ENCODE results near the gene ST8SIA5.

DNA sequence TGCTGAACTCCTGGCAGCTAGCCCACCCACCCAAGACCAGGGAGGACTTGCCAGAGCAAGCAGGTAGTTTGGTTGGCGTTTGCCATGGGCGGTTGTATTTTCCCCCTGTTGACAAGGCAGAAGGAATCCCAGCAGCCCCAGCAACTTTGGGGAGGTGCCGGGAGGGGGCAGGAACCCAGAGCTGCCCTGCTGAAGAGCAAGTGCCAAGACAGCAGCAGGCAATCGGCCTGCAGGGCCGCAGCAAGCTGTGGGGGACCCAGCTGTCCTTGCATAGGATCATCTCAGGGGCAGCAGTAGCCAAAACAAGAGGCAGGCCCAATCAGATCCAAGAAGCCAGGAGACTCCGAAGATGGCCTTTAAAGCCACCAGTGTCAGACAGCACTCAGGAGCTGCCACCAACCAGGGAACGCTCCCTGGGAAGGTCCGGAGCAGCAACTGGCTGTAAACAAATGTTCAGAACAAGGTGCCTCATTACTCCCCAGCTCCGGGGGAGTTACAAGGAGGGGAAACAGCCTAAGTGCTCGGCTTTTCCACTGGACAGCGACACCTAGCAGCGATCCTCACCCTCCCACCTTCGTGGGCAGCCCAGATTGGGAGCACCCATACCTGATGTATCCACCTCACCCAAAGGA is 2.1 kb downstream of the ST8SIA5 start:
- TF ChIP-seq, protein P1, sequence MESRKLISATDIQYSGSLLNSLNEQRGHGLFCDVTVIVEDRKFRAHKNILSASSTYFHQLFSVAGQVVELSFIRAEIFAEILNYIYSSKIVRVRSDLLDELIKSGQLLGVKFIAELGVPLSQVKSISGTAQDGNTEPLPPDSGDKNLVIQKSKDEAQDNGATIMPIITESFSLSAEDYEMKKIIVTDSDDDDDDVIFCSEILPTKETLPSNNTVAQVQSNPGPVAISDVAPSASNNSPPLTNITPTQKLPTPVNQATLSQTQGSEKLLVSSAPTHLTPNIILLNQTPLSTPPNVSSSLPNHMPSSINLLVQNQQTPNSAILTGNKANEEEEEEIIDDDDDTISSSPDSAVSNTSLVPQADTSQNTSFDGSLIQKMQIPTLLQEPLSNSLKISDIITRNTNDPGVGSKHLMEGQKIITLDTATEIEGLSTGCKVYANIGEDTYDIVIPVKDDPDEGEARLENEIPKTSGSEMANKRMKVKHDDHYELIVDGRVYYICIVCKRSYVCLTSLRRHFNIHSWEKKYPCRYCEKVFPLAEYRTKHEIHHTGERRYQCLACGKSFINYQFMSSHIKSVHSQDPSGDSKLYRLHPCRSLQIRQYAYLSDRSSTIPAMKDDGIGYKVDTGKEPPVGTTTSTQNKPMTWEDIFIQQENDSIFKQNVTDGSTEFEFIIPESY (IDR thresholded peaks at IDR 0.05; ENCODE audit: borderline replicate concordance, low read depth): no peak
- TF ChIP-seq EP300 (IDR thresholded peaks at IDR 0.05; ENCODE audit: borderline replicate concordance in 1 of 2, low read depth in 1 of 2, low read length in 1 of 2) (no peak), CTCF (IDR thresholded peaks at IDR 0.05) (no peak)

Data from SK-N-SH (cell line).